Superior temporal gyrus (tissue), 1 donor: ENCODE results near the gene IGF2BP1.
"Not testable (repeated sequence)": the region's sequence is repeated elsewhere in the genome, so short reads cannot be mapped to it uniquely, and the experiment has no call there.

Experiments
- DNase-seq: peaks from one replicate; pipeline ENCODE4 v3.0.0-alpha.2; 2016; ENCODE audit errors: extremely low spot score

Gene IGF2BP1

DNA sequence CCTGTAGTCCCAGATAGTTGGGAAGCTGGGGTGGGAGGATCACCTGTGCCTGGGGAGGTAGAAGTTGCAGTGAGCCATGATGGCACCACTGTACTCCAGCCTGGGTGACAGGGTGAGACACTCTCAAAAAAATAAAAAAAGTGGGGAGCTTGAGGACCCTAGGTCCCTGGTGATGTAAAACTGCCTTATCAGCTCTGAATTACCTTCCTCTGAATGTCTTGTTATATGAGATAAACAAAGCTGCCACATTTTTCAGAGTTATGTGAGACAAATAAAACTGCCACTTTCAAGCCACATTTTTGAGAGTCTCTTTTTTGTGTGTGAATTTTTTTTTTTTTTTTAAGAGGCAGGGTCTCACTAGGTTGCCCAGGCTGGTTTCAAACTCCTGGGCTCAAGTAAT, 103.4 kb downstream of the IGF2BP1 start:
- no peak for DNase-seq

DNA sequence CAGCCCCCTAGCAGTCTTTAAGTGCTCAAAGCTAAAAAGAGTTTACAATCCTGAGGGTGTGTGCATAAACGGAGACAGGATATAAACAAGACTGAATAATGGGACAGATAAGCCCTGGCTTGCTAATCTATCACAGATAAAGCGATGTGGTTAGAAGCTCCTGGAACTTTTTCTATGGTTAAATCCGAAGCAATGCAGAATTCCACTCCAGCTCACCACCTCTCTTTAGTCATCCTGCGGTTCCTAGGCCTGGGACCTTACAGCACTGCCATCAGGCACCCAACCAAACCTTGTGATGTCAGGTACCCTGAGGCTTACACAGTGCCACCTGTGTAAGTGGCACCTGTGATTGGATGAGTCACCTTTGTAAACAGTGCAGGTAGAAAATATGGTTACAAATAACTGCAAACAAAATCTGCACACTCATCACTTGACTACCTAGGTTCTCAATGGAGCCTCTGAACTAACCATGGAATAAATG, 103.9 kb downstream of the IGF2BP1 start:
- DNase-seq = no peak

GRCh38 chr17:49103360-49103759, 106.2 kb downstream of the IGF2BP1 start:
- DNase-seq = not testable (repeated sequence)

- DNase-seq = no peak
These were observed 107.4 kb downstream of the IGF2BP1 start for GRCh38 chr17:49104511-49105074.
